ENCODE results near the gene LTBP2.

DNA sequence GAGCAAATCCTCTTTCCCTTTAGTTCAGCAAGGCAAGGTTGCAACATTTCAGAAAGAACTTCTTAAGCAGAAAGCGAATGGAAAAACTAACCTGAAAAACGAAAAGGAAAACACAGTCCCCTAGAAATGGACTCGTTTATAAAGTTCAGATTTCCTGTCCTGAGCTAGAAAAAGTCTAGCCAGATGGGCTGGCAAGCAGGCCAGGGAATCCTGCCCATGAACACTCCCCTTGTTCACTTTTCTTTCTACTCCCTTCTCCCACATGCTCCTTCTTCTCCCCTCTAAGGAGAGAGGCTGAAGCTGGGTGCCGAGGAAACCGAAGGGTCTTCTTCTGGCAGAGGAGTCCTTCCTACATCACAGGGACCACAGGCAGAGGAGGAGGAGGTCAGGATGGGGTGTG, 27.1 kb downstream of the LTBP2 start:
- TF ChIP-seq CTCF (IDR thresholded peaks at IDR 0.05; ENCODE audit: low read depth, low read length, poor library complexity, severe bottlenecking): no peak
- TF ChIP-seq EZH2phosphoT487 (IDR thresholded peaks at IDR 0.05; ENCODE audit: borderline replicate concordance, low read length): no peak

Measured in DOHH2 (cell line).